Ectodermal cell (in vitro differentiated cells): ENCODE data around the gene CNST.
"Not testable (repeated sequence)": the region's sequence is repeated elsewhere in the genome, so short reads cannot be mapped to it uniquely, and the experiment has no call there.

ENCODE experiments used
- H3K27ac ChIP-seq: 2 replicates; pipeline ENCODE4 v1.7.0; 2013; ENCODE audit warnings: mild to moderate bottlenecking, low read depth, low read length; ENCODE audit not compliant: insufficient read depth, poor library complexity, severe bottlenecking
- H3K27me3 ChIP-seq: 2 replicates; pipeline ENCODE4 v1.7.0; 2013; ENCODE audit warnings: mild to moderate bottlenecking, low read length; ENCODE audit not compliant: insufficient read depth, control insufficient read depth, poor library complexity, severe bottlenecking
- H3K36me3 ChIP-seq: one replicate; pipeline ENCODE4 v1.7.0; 2013; ENCODE audit warnings: low read length; ENCODE audit not compliant: control insufficient read depth, insufficient read depth
- H3K4me1 ChIP-seq: one replicate; pipeline ENCODE4 v1.7.0; 2013; ENCODE audit warnings: low read length; ENCODE audit not compliant: control insufficient read depth, insufficient read depth
- H3K4me3 ChIP-seq: 2 replicates; pipeline ENCODE4 v1.7.0; 2013; ENCODE audit warnings: low read depth, low read length, control low read depth; ENCODE audit not compliant: insufficient read depth
- H3K9me3 ChIP-seq: 2 replicates; pipeline ENCODE4 v1.7.0; 2013; ENCODE audit warnings: mild to moderate bottlenecking, low read length, moderate library complexity; ENCODE audit not compliant: control insufficient read depth
- WGBS, 2 experiments: methylation state at CpG; one replicate each; pipeline ENCODE4 v1.1.7; 2013; ENCODE audit warnings: missing lambda C conversion rate in 2 of 2; 5-methylcytosine and 5-hydroxymethylcytosine counted together

The CNST gene

GRCh38 chr1:246583056-246583440, 16.8 kb downstream of the CNST start:
- Histone ChIP-seq H3K4me3 (no peak overlapping the region), H3K27me3 (no peaks in the 10 kb centered on the region), H3K9me3 (no peaks in the 10 kb centered on the region), H3K36me3 (no peaks in the 10 kb centered on the region), H3K27ac (peak overlapping the region; percentile 56), H3K4me1 (no peaks in the 10 kb centered on the region)
- WGBS, 2 experiments = no CpG with 5 or more reads among the region's 2 CpGs

GRCh38 chr1:246583448-246584185, 17.4 kb downstream of the CNST start:
- H3K27ac ChIP-seq = peak overlapping the region; percentile 65
- no peaks in the 10 kb centered on the region for H3K27me3 ChIP-seq
- WGBS, 2 experiments = 87 to 96% methylated on average over 5 of the region's 6 CpGs
- H3K4me1 ChIP-seq = no peaks in the 10 kb centered on the region
- no peaks in the 10 kb centered on the region for H3K9me3 ChIP-seq
- H3K4me3 ChIP-seq = no peak overlapping the region
- no peaks in the 10 kb centered on the region for H3K36me3 ChIP-seq

- Histone ChIP-seq H3K27ac (no peak overlapping the region), H3K36me3 (peaks cover 7% of the 10 kb centered on the region), H3K4me1 (no peaks in the 10 kb centered on the region), H3K27me3 (no peaks in the 10 kb centered on the region), H3K9me3 (no peaks in the 10 kb centered on the region), H3K4me3 (no peak overlapping the region)
- WGBS, 2 experiments = 90% methylated on average over 3 of the region's 3 CpGs
Measured at GRCh38 chr1:246587032-246587431, 20.8 kb downstream of the CNST start.

- H3K9me3 ChIP-seq = no peaks in the 10 kb centered on the region
- H3K27ac ChIP-seq = no peak overlapping the region
- H3K4me1 ChIP-seq = no peaks in the 10 kb centered on the region
- WGBS, 2 experiments = 88 to 92% methylated on average over 3 of the region's 3 CpGs
- no peak overlapping the region for H3K4me3 ChIP-seq
- no peaks in the 10 kb centered on the region for H3K27me3 ChIP-seq
- peaks cover 7% of the 10 kb centered on the region for H3K36me3 ChIP-seq
Measured at GRCh38 chr1:246587606-246588005, 21.4 kb downstream of the CNST start.

GRCh38 chr1:246588159-246588721, 22.0 kb downstream of the CNST start:
- H3K9me3 ChIP-seq = no peaks in the 10 kb centered on the region
- H3K4me3 ChIP-seq = no peak overlapping the region
- no peak overlapping the region for H3K27ac ChIP-seq
- no peaks in the 10 kb centered on the region for H3K4me1 ChIP-seq
- no peaks in the 10 kb centered on the region for H3K27me3 ChIP-seq
- peaks cover 7% of the 10 kb centered on the region for H3K36me3 ChIP-seq
- 96% methylated on average over 2 of the region's 2 CpGs; no CpG with 5 or more reads in 1 of the 2 experiments for WGBS, 2 experiments

GRCh38 chr1:246589919-246590318, 23.7 kb downstream of the CNST start:
- H3K4me3 ChIP-seq, H3K36me3 ChIP-seq, H3K9me3 ChIP-seq, H3K27ac ChIP-seq, H3K27me3 ChIP-seq, H3K4me1 ChIP-seq: not testable (repeated sequence)
- WGBS, 2 experiments = 95 to 97% methylated on average over 9 of the region's 10 CpGs

- no peaks in the 10 kb centered on the region for H3K9me3 ChIP-seq
- H3K4me3 ChIP-seq = no peak overlapping the region
- no peaks in the 10 kb centered on the region for H3K27me3 ChIP-seq
- H3K36me3 ChIP-seq = peaks cover 7% of the 10 kb centered on the region
- no peak overlapping the region for H3K27ac ChIP-seq
- H3K4me1 ChIP-seq = no peaks in the 10 kb centered on the region
Measured at GRCh38 chr1:246591047-246591446, 24.8 kb downstream of the CNST start.

- no peaks in the 10 kb centered on the region for H3K9me3 ChIP-seq
- peaks cover 7% of the 10 kb centered on the region for H3K36me3 ChIP-seq
- H3K27me3 ChIP-seq = no peaks in the 10 kb centered on the region
- 93 to 96% methylated on average over 6 of the region's 6 CpGs for WGBS, 2 experiments
- no peak overlapping the region for H3K27ac ChIP-seq
- H3K4me1 ChIP-seq = no peaks in the 10 kb centered on the region
- H3K4me3 ChIP-seq = no peak overlapping the region
Measured at GRCh38 chr1:246591504-246591903, 25.2 kb downstream of the CNST start.

- 94 to 95% methylated on average over 13 of the region's 13 CpGs for WGBS, 2 experiments
- Histone ChIP-seq H3K4me1 (no peaks in the 10 kb centered on the region), H3K36me3 (peaks cover 7% of the 10 kb centered on the region), H3K27ac (no peak overlapping the region), H3K27me3 (no peaks in the 10 kb centered on the region), H3K9me3 (no peaks in the 10 kb centered on the region), H3K4me3 (no peak overlapping the region)
Measured at GRCh38 chr1:246591958-246592357, 25.7 kb downstream of the CNST start.

- H3K9me3 ChIP-seq = no peaks in the 10 kb centered on the region
- no peaks in the 10 kb centered on the region for H3K27me3 ChIP-seq
- H3K4me3 ChIP-seq = no peak overlapping the region
- no peak overlapping the region for H3K27ac ChIP-seq
- peaks cover 7% of the 10 kb centered on the region for H3K36me3 ChIP-seq
- H3K4me1 ChIP-seq = no peaks in the 10 kb centered on the region
Measured at GRCh38 chr1:246592695-246593094, 26.4 kb downstream of the CNST start.
